Activated CD4-positive, alpha-beta T cell treated with anti-CD3 and anti-CD28 coated beads for 24 hours (primary cell): ENCODE measurements around the gene GPR17.

Experiments used
- DNase-seq, 2 donors: peaks; one replicate each; pipeline ENCODE4 v3.0.0-alpha.2; 2020; ENCODE audit warnings: low read depth in 2 of 2

GPR17 gene

GRCh38 chr2:127670957-127671290 is 25.0 kb downstream of the GPR17 start:
- no peak for DNase-seq

GRCh38 chr2:127671557-127672302 is 25.8 kb downstream of the GPR17 start:
- no peak for DNase-seq

DNA sequence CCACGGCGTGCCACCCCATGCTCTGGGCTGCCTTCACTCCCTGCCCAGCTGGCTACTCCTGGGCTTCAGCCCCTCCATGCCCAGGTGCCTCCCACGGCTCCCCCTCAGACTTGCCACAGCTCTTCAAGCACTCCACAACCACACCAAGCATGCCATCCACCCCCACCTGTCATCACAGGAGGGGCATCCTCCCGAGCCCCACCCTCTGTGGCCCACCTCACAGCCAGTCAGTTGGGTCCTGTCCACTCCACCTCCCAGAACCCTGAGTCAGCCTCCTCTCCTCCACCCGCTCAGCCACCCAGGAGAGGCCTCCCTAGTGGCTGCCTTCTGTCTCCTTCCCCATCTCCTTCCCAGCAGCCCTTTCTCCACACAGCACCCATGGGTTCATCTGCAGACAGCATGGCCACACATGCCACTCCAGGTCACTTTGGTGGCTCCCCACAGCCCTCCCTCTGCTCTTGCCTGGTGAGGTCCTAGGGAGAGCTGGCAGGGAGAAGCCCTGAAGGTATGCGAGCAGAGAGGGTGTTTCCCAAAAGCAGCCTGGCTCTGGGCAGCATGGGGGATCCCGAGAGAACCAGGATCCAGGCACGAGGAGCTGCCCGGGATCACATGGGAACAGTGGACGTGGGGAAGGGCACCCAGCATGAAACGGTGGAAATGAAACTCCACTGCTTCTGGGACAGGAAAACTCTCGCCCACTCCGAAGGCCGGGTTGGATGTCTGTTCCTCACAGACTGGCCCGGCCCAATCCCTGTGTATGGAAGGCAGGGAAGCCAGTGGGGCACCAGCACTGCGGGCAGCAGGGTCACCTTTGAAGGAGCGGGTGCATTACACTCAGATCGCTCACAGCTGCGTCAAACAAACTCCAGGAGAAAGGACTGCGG is 26.6 kb downstream of the GPR17 start:
- DNase-seq: no peak

- DNase-seq: no peak
Observed at GRCh38 chr2:127673291-127674069, 27.5 kb downstream of the GPR17 start.

GRCh38 chr2:127674241-127675209 is 28.6 kb downstream of the GPR17 start:
- no peak for DNase-seq

GRCh38 chr2:127675331-127676261 is 29.6 kb downstream of the GPR17 start, which contains the start of gene LIMS2:
TSS of gene LIMS2 (minus strand) at chr2:127675530. CDS start at chr2:127675024, 506 bp downstream.
- DNase-seq: no peak

DNA sequence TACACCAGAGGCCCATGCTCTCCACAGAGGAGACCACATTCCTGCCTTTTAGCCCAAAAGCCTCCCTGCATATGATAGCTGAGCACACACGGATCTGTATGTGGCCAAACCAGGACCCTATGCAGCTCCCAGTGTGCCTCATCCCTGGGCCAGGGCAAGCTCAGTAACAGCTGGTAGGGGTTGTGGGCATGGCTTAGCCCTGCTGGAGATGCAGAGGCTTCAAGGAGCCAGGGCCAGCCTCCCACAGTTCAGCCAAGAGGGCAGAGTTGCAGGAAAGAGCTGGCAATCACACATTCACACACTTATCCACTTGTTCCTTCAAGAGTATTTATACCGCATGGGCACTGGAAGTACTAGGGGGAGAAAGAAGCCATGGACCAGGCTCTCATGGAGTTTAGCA is 31.0 kb downstream of the GPR17 start:
- no peak for DNase-seq

- DNase-seq: no peak
Observed at GRCh38 chr2:127678531-127678930, 32.6 kb downstream of the GPR17 start.

- no peak for DNase-seq
Observed at GRCh38 chr2:127678991-127679390, 33.0 kb downstream of the GPR17 start.

- no peak for DNase-seq
Observed at GRCh38 chr2:127679680-127680361, 33.9 kb downstream of the GPR17 start.

DNA sequence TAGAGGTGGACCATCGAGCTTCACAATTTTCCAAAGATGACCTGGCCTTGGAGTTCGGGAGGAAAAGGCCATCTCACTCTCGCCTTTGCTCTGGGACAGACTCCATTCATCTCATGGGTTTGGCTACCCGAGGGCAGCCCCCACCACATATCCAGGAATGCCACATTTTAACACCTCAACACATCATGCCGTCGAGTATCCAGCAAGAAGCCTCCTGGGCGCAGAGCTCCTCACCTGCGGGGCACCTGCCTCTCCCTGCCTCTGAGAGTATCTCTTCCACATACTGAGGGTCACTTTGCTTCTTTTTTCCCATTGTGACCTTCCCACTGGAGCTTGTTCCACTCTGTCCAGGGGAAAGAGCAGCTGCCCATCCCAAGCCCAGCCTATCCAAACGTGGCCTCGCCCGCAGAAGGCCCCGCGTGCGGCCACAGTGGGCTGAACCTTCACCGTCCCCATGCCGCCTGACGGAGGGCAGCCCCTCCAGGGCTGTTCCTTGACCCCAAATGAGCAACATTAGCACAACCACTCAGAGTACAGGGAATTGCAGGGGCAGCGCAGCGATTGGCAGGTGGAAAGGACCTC is 34.8 kb downstream of the GPR17 start:
- no peak for DNase-seq

DNA sequence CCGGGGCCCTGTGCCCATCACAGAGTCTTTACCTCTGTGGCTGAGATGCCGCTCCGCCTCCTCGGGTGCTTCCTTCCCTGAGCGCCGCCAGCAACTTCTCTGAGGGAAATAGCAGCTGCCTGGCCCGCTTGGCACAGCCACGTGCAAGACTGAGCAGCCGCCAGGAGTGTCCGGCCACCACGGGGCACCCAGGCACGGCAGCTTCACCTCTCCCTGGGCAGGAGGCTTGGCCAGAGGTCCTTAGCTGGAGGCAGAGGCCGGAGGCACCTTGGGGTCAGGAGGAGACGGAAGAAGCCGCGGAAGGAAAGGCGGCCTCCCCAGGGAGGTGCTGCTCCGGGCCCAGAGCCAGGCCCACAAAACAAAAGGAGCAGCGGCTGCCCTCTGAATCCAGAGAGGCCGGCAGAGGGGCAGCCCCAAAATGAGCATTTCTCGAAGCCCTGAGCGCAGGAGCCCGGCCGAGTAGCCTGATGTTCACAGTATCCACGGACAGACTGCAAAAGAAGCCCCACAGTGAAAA is 35.4 kb downstream of the GPR17 start:
- DNase-seq: no peak

- DNase-seq: no peak
Observed at GRCh38 chr2:127681976-127682857, 36.3 kb downstream of the GPR17 start.

DNA sequence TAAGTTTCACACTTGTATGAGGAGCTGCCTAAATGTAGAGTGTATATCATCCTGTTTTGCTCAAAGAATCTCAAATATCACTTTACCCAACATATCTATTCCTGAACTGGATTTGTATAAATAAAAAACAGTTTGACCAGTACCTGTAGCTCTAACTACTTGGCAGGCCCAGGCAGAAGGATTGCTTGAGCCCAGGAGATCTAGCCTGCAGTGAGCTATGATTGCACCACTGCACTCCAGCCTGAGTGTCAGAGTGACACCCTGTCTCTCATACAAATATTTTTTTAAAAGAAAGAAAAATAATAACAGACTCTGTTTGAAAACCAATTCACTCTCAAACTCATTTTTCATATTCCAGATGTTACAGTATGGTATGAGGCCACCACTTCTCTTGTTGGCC is 37.1 kb downstream of the GPR17 start:
- no peak for DNase-seq

GRCh38 chr2:127683757-127684156 is 37.8 kb downstream of the GPR17 start:
- no peak for DNase-seq

DNA sequence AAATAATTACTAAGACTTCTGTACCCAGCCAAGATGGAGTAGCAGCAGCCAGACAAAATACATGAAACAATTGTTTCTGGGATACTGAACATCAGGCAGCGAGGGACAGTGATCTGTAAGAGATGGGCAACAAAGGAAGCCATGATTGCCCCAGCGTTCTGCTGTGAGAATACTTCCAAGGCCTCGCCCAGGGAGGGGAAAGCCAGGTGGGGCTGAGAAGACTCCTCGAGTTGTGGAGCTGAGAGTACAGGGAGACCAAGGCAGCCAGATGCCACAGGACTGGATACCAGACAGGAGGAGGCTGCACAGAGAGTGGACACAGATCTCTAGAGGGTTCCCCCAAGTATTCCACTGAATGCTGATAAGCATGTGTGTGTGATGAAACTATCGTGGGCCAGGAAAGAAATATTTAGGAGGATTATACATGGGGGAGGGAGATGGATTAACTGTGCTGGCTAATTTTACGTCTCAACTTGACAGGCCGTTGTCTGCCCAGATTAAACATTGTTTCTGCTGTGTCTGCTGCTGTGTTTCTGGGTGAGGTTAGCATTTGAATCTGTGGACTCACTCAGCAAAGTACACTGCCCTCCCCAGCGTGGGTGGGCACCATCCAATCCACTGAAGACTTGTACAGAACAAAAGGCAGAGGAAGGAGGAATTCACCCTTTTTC is 39.6 kb downstream of the GPR17 start:
- no peak for DNase-seq

DNA sequence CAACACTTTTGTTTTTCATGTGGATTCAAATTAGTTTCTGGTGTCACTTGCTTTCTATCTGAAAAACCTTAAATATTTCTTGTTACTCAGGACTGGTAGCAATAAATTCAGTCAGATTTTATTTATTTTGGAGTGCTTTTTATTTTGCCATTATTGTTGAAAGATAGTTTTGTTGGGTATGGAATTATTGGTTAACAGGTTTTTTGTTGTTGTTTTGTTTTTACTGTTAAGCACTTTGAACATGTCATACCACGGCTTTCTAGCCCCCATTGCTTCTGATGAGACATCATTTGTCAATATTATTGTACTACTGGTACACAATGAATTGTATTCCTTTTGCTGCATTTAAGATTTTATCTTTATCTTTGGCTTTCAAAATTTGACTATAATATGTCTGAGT is 42.5 kb downstream of the GPR17 start:
- no peak for DNase-seq
